ENCODE results near the gene GAK. TPM values are rescaled to one million over a fixed set of nuclear protein-coding genes. Genes with fewer than 3 reads are reported as not detected.
"Not testable (repeated sequence)": the region's sequence is repeated elsewhere in the genome, so short reads cannot be mapped to it uniquely, and the experiment has no call there.

GAK gene
- total RNA-seq, 1 donor from 2014 or later: 97.1 TPM

GRCh38 chr4:926538-926937 is 5.6 kb downstream of the GAK start:
- H3K9me3 Mint-ChIP-seq: no peaks in the 10 kb centered on the region
- H3K4me1 Mint-ChIP-seq (ENCODE audit: unreplicated experiment): peaks cover 45% of the 10 kb centered on the region
- H3K4me3 Mint-ChIP-seq: no peak overlapping the region
- peak overlapping the region; percentile 21 for H3K27ac Mint-ChIP-seq
- peaks cover 9% of the 10 kb centered on the region for H3K36me3 Mint-ChIP-seq
- TF ChIP-seq CTCF (conservative IDR thresholded peaks at IDR 0.05): peak; percentile 70
- no peaks in the 10 kb centered on the region for H3K27me3 Mint-ChIP-seq
- DNase-seq (ENCODE audit: extremely low spot score, unreplicated experiment): no peak

GRCh38 chr4:925771-926500 is 6.2 kb downstream of the GAK start:
- Mint-ChIP-seq H3K9me3 (no peaks in the 10 kb centered on the region), H3K27me3 (no peaks in the 10 kb centered on the region), H3K4me3 (no peak overlapping the region), H3K27ac (peak overlapping the region; percentile 21), H3K4me1 (ENCODE audit: unreplicated experiment) (peaks cover 41% of the 10 kb centered on the region), H3K36me3 (peaks cover 9% of the 10 kb centered on the region)
- no peak for DNase-seq (ENCODE audit: extremely low spot score, unreplicated experiment)
- no peak for TF ChIP-seq CTCF (conservative IDR thresholded peaks at IDR 0.05)

- H3K27me3 Mint-ChIP-seq: no peaks in the 10 kb centered on the region
- TF ChIP-seq CTCF (conservative IDR thresholded peaks at IDR 0.05): no peak
- H3K9me3 Mint-ChIP-seq: no peaks in the 10 kb centered on the region
- H3K4me1 Mint-ChIP-seq (ENCODE audit: unreplicated experiment): peaks cover 33% of the 10 kb centered on the region
- peak overlapping the region; percentile 54 for H3K27ac Mint-ChIP-seq
- H3K36me3 Mint-ChIP-seq: peaks cover 9% of the 10 kb centered on the region
- DNase-seq (ENCODE audit: extremely low spot score, unreplicated experiment): no peak
- H3K4me3 Mint-ChIP-seq: no peak overlapping the region
These were observed 6.9 kb downstream of the GAK start for GRCh38 chr4:925171-925570.

GRCh38 chr4:924107-925096 is 7.7 kb downstream of the GAK start:
- Mint-ChIP-seq H3K4me1 (ENCODE audit: unreplicated experiment) (peaks cover 29% of the 10 kb centered on the region), H3K4me3 (no peak overlapping the region), H3K27me3 (no peaks in the 10 kb centered on the region), H3K27ac (peak overlapping the region; percentile 54), H3K9me3 (no peaks in the 10 kb centered on the region), H3K36me3 (peaks cover 13% of the 10 kb centered on the region)
- DNase-seq (ENCODE audit: extremely low spot score, unreplicated experiment): no peak
- TF ChIP-seq CTCF (conservative IDR thresholded peaks at IDR 0.05): no peak

GRCh38 chr4:921830-922331 is 10.2 kb downstream of the GAK start:
- DNase-seq (ENCODE audit: extremely low spot score, unreplicated experiment): no peak
- H3K27ac Mint-ChIP-seq: peak overlapping the region; percentile 13

GRCh38 chr4:919004-919680 is 13.0 kb downstream of the GAK start:
- not testable (repeated sequence) for H3K9me3 Mint-ChIP-seq; DNase-seq (ENCODE audit: extremely low spot score, unreplicated experiment); H3K4me3 Mint-ChIP-seq; H3K27me3 Mint-ChIP-seq; H3K27ac Mint-ChIP-seq
- Mint-ChIP-seq H3K36me3 (peaks cover 22% of the 10 kb centered on the region), H3K4me1 (ENCODE audit: unreplicated experiment) (peaks cover 23% of the 10 kb centered on the region)

More at GRCh38 chr4:921830-922331, 10.2 kb downstream of the GAK start:
- Mint-ChIP-seq H3K36me3 (peaks cover 25% of the 10 kb centered on the region), H3K4me3 (no peak overlapping the region), H3K9me3 (peaks cover 5% of the 10 kb centered on the region), H3K4me1 (ENCODE audit: unreplicated experiment) (peaks cover 26% of the 10 kb centered on the region), H3K27me3 (no peaks in the 10 kb centered on the region)
- no peak for TF ChIP-seq CTCF (conservative IDR thresholded peaks at IDR 0.05)

GRCh38 chr4:918591-918990 is 13.5 kb downstream of the GAK start:
- Mint-ChIP-seq H3K4me1 (ENCODE audit: unreplicated experiment) (peaks cover 22% of the 10 kb centered on the region), H3K36me3 (peaks cover 22% of the 10 kb centered on the region)
- DNase-seq (ENCODE audit: extremely low spot score, unreplicated experiment); H3K9me3 Mint-ChIP-seq; H3K27me3 Mint-ChIP-seq; H3K27ac Mint-ChIP-seq; H3K4me3 Mint-ChIP-seq: not testable (repeated sequence)
